Glomerular visceral epithelial cell (primary cell): ENCODE measurements around the gene KIF17.

ENCODE experiments used
- DNase-seq: peaks from one replicate; pipeline ENCODE4 v3.0.0-alpha.2; 2016; ENCODE audit errors: extremely low spot score

KIF17 gene

GRCh38 chr1:20625176-20626097 lies 92.4 kb downstream of the KIF17 start:
- DNase-seq, result no peak

GRCh38 chr1:20624709-20625108 lies 93.1 kb downstream of the KIF17 start:
- no peak for DNase-seq

GRCh38 chr1:20621012-20621411 lies 96.8 kb downstream of the KIF17 start:
- no peak for DNase-seq

GRCh38 chr1:20619999-20620398 lies 97.8 kb downstream of the KIF17 start:
- DNase-seq, result no peak

GRCh38 chr1:20618550-20618949 lies 99.3 kb downstream of the KIF17 start:
- DNase-seq, result no peak

GRCh38 chr1:20616847-20617487 lies 100.8 kb downstream of the KIF17 start:
- no peak for DNase-seq

GRCh38 chr1:20615946-20616846 lies 101.6 kb downstream of the KIF17 start:
- no peak for DNase-seq

GRCh38 chr1:20614131-20614579 lies 103.7 kb downstream of the KIF17 start:
- DNase-seq, result no peak
